ENCODE results near the gene CCDC68. TPM values are rescaled to one million over a fixed set of nuclear protein-coding genes. Genes with fewer than 3 reads are reported as not detected.

CCDC68 gene
- total and polyA plus RNA-seq, 2 of the 13 experiments (the other 11 are each of a cell fraction or from before 2014, with no cell fraction given): 4.6 to 13.3 TPM

DNA sequence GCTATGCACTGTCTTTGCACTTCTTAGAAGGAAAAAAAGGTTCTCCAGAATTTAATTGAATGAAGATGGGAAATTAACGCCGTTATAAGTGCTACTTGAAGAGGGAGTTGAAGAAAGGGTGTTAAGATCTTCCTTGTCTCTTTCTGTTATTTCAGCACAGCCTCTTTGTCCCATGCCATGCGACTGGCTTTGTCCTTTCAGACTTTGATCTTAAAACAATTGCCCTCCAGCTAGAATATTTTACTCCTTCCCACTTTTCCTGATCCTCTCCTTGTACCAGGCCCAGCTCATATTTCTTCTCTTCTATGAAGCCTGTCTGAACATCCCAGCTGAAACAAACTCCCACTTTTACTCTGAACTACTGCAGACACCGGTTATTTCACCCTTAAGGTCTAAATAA, 79.6 kb downstream of the CCDC68 start (continued):
- no peak for TF ChIP-seq POLR2AphosphoS2 (IDR thresholded peaks at IDR 0.05; ENCODE audit: low read depth, low read length)
- TF ChIP-seq ZNF646 (CRISPR knock-in tag; IDR thresholded peaks at IDR 0.05): no peak
- no peak for TF ChIP-seq TOPORS (CRISPR knock-in tag; IDR thresholded peaks at IDR 0.05)
- no peak for TF ChIP-seq ZSCAN21 (CRISPR knock-in tag; IDR thresholded peaks at IDR 0.05; ENCODE audit: borderline replicate concordance)
- no peak for TF ChIP-seq DNMT3B (CRISPR knock-in tag; conservative IDR thresholded peaks at IDR 0.05)
- no peak for TF ChIP-seq EP300 (IDR thresholded peaks at IDR 0.05; ENCODE audit: low read depth in 2 of 2, low read length in 2 of 2)
- TF ChIP-seq EP300 (CRISPR knock-in tag; IDR thresholded peaks at IDR 0.05; ENCODE audit: borderline replicate concordance): no peak
- no peak for TF ChIP-seq ZNF687 (CRISPR knock-in tag; IDR thresholded peaks at IDR 0.05)
- TF ChIP-seq ZNF746 (CRISPR knock-in tag; IDR thresholded peaks at IDR 0.05): no peak
- TF ChIP-seq KDM5B (CRISPR knock-in tag; IDR thresholded peaks at IDR 0.05; ENCODE audit: borderline replicate concordance): no peak
- no peak for TF ChIP-seq ZNF7 (CRISPR knock-in tag; IDR thresholded peaks at IDR 0.05)

Measured in HepG2 (cell line).